NCI-H510A (cell line): ENCODE results near the gene CRAMP1.

Source experiments
- DNase-seq: peaks from one replicate; lab custom pipeline; 2025; lab: John Stamatoyannopoulos, UW

Gene CRAMP1

GRCh38 chr16:1632638-1632970 lies 20.4 kb downstream of the CRAMP1 start:
- no peak for DNase-seq

DNA sequence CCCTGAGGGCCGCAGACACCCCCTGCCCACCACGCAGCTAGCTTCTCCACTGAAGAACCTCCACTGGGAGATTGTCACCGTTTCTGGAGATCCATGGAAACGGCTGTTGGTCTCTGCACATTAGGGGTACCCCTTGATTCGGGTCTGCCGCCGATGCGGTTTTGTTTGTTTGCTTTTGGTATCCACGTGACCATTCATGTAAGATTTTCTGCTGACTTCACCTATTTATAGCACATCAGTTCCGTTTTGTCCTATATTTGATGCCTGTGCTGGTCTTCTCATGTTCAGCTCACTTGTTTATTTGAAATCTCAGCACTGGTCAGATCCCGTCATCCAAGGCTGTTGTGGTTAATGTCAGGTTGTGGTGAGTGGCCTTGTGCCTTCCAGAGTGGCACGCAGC lies 21.1 kb downstream of the CRAMP1 start:
- no peak for DNase-seq

DNA sequence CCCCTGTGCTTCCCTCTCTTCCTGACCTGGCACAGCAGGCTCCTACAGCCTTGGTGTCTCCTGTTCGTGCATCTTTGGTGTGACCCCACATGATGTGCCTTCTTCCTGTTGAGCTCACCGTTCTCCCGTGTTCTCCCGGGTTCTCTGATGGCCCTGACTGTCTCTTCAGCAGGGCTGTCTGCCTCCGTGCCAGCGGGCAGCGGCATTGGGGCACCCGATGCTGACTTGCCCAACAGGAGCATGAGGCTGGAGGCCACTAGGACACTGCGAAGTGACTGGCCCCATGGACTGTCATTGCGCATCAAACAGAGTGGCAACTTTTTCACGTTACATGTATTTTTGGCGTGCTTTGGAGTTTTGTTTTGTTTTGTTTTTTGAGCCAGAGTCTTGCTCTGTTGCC lies 22.4 kb downstream of the CRAMP1 start:
- DNase-seq, result no peak

- no peak for DNase-seq
Measured at GRCh38 chr16:1635070-1635469, 22.9 kb downstream of the CRAMP1 start.

- DNase-seq, result no peak
Measured at GRCh38 chr16:1637526-1637925, 25.4 kb downstream of the CRAMP1 start.

DNA sequence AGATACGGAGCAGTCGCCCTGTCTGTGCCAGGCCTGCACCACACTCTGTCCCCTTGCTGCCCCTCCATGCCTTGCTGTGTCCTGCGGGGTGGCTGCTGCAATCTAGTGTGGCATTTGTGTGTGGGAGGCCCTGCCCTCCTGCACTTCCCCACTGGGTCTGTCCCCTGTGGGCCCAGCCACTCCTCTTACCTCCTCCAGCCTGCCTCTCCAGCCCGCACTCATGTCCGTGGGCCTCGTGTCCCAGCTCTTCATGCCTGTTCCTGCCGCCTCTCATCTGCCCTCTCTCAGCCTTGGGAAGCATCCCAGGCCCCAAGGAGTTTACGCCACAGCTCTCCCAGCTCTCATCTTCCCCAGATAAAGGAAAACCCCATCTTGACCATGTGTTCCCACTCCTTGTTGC lies 26.6 kb downstream of the CRAMP1 start:
- no peak for DNase-seq

DNA sequence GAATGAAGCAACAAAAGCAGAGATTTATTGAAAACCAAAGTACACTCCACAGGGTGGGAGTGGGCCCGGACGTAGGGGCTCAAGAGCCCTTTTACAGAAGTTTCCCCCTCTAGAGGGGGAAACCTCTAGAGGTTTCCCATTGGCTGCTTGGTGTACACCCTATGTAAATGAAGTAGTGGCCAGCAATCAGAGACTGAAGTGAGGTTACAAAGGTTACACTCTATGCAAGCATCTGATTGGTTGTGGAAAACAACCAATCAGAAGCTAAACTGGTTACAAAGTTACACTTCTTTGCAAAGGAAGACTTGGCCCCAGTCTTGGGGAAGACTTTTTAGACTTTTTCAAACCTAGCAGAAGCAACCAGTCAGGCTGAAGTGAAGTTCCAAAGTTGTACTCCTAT lies 27.1 kb downstream of the CRAMP1 start:
- no peak for DNase-seq

GRCh38 chr16:1639860-1640259 lies 27.7 kb downstream of the CRAMP1 start:
- no peak for DNase-seq

GRCh38 chr16:1640261-1640941 lies 28.2 kb downstream of the CRAMP1 start:
- DNase-seq, result no peak

DNA sequence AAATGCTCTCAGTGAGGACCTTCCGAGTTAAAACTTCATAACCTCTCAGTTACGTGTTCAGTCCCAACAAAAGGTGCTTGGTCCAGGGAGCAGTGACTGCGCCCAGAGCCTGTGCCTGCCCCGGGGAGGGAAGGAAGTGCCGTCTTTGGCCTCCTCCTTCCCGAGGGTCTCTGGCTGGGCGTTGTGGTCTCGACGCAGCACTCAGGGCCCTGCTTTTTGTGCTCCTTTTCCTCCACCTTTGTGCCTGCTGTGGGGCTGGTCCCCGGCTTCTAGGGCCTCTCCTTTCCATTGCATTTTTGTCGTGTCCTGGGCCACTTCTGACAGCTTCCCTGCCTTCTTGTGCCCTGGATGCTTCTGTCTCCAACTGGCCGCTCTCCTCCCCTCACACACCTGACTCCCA lies 29.1 kb downstream of the CRAMP1 start:
- no peak for DNase-seq

- no peak for DNase-seq
Measured at GRCh38 chr16:1642148-1642547, 30.0 kb downstream of the CRAMP1 start.

DNA sequence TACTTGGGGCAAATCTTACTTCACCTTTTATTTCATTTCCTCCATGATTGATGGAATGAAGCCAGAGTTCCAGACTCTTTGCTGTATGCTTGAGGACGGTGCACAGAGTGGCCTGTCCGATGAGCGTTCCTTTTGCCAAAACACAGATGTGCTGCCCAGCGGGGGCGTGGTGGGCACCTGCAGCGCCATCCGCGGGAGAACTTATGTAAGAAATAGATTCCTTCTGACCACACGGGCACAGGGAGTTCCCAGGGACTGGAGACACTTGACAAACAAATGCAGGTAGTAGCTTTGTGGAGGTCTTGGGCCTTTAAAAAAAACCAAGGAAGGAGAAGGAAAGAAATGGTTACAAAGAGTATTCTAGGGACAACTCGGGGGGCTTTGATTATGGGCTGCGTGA lies 30.6 kb downstream of the CRAMP1 start:
- no peak for DNase-seq

DNA sequence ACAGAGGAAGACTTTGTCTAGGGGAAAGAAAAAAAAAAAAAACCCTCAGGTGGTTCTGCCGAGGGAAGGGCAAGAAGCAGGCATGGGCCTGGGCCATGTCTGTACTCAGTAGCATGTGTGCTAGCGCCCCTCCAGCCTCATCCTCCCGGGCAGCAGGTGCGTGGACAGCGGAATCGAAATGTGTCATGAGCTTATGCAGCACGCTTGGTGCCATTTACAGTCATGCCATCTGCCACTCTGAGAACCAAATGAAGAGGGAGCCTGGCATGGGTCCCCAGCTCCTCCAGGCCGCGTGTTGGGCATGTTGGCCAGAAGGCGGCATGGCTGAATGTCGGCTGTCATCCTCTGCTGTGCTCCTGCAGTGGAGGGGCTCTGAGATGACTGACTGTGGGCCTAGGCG lies 31.4 kb downstream of the CRAMP1 start:
- no peak for DNase-seq

- DNase-seq, result no peak
Measured at GRCh38 chr16:1645914-1646525, 33.9 kb downstream of the CRAMP1 start.

- DNase-seq, result no peak
Measured at GRCh38 chr16:1647856-1648255, 35.7 kb downstream of the CRAMP1 start.

DNA sequence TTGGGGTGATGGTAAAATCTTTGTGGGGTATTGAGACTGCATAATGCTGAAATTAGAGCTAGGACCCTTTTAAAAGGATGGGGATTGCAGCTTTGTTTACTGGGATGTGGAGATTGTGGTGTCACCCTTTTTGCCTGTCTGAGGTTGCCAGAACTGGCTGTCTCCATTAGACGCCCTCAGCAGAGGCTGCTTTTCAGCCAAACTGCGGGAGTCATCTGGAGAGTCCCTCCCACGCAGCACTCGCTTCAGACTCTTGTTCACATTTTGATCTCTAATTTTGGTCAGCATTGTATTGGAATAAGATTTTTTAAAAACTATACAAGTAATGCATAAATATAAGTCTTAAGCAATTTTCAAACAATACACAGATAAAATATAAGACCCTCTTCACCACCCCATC lies 38.0 kb downstream of the CRAMP1 start:
- no peak for DNase-seq

- DNase-seq, result no peak
Measured at GRCh38 chr16:1651094-1651973, 39.2 kb downstream of the CRAMP1 start.

- no peak for DNase-seq
Measured at GRCh38 chr16:1651974-1652312, 39.8 kb downstream of the CRAMP1 start.

DNA sequence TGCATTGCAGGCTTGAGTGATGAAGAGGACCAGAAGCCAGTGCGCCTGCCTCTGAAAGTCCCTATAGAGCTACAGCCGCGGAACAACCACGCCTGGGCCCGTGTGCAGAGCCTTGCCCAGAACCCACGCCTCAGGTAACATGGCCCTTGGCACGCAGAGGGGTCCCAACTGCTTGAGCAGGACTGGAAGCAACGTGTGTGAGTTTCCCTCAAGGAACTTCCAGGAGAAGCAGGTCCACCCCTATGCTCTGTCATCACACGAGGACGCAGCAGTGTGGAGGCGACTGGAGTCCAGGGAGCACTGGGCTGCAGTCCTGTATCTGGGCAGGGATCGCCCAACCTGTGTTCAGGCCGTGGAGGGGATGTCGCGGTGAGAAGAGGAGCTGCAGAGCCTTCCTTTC lies 40.9 kb downstream of the CRAMP1 start:
- DNase-seq, result no peak

- no peak for DNase-seq
Measured at GRCh38 chr16:1654505-1655268, 42.5 kb downstream of the CRAMP1 start.

DNA sequence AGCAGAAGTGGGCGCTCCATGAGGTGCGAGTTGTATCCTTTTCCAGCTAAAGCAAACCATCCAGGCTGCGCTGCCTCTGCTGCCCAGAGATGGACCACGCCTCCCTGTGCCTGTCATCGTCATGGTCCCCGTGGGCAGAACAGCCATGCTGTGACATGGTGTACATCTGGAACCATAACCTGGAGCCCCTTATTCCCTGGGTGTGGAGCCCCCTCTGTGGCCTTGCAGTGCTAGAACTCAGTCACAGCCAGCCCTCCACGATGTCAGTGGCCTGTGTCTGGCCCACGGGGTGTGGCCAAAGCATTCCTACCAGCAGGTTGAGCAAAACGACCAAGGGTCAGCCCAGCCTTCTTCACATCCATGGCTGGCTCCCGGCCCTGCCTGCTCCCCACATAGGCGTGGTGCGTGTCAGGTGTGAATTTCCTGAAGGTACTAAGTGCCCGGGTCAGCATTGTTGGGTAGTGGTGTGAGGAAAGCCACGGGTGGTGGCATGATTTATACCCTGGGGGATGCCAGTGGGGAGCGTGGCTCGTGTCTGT lies 43.2 kb downstream of the CRAMP1 start:
- no peak for DNase-seq
